GM23248 (cell line): Measurements from ENCODE around the gene SPRR4.

Source experiments
- EZH2 ChIP-seq: fragments of 200-600 bp; sonication (generic); IDR thresholded peaks from 2 replicates; pipeline ENCODE4 v1.6.1; 2018; ENCODE audit warnings: antibody characterized with exemption, mild to moderate bottlenecking; ENCODE audit not compliant: insufficient read depth, poor library complexity, severe bottlenecking
- EZH2phosphoT487 ChIP-seq: fragments of 200-600 bp; sonication (generic); IDR thresholded peaks from 2 replicates; pipeline ENCODE4 v1.6.1; 2018; ENCODE audit warnings: antibody characterized with exemption, moderate library complexity, mild to moderate bottlenecking, low read depth; ENCODE audit not compliant: insufficient read depth

- TF ChIP-seq EZH2 (no peak), EZH2phosphoT487 (no peak)
These were observed 41.8 kb upstream of the SPRR4 start for GRCh38 chr1:152928671-152929070.
